Left lung (tissue), 10 donors: ENCODE measurements around the gene DGLUCY. TPM values are rescaled to one million over a fixed set of nuclear protein-coding genes. Genes with fewer than 3 reads are reported as not detected.

Source experiments
- ATAC-seq: fragments of 200-7000 bp; cut with Tn5 transposase; one replicate; pipeline ENCODE4 v1.9.1; 2020; ENCODE audit warnings: moderate library complexity
- DNase-seq, 4 donors: peaks; one replicate each; pipeline ENCODE4 v3.0.0-alpha.2; 2013 to 2020
- H3K27ac ChIP-seq, 2 donors: fragments of 200-600 bp; sonication (generic) in 1 of 2; one replicate each; pipeline versions ENCODE4 v1.5.0 to v1.8.0; 2020 to 2021
- H3K27me3 ChIP-seq, 2 donors: fragments of 200-600 bp; sonication (generic) in 1 of 2; one replicate each; pipeline versions ENCODE4 v1.5.0 to v1.8.0; 2020 to 2021
- H3K36me3 ChIP-seq, 2 donors: fragments of 200-600 bp; sonication (generic) in 1 of 2; one replicate each; pipeline versions ENCODE4 v1.5.0 to v1.8.0; 2020 to 2021
- H3K4me1 ChIP-seq, 2 donors: fragments of 200-600 bp; one replicate each; pipeline ENCODE4 v1.8.0; 2021
- H3K4me3 ChIP-seq, 2 donors: fragments of 200-600 bp; sonication (generic) in 1 of 2; one replicate each; pipeline versions ENCODE4 v1.5.0 to v1.8.0; 2020 to 2021; ENCODE audit warnings: mild to moderate bottlenecking in 1 of 2
- H3K9me3 ChIP-seq, 2 donors: fragments of 200-600 bp; sonication (generic) in 1 of 2; one replicate each; pipeline versions ENCODE4 v1.5.0 to v1.8.0; 2020 to 2021
- CTCF ChIP-seq, 2 donors: fragments of 200-600 bp; sonication (generic) in 1 of 2; IDR thresholded peaks; one replicate each; pipeline versions ENCODE4 v1.5.0 to v1.8.0; 2021; ENCODE audit warnings: antibody characterized with exemption in 2 of 2
- intact Hi-C, 2 donors: fragments of 100-400 bp; cut with DNase I; formaldehyde crosslinking; loops; one replicate each; pipeline versions ENCODE4 v1.11.2 to v1.14.2; 2022
- polyA plus RNA-seq, 6 donors: library from polyadenylated mRNA; unstranded; fragments of 120-200 nt; gene quantifications; one replicate each; pipeline ENCODE4 v1.2.1, GENCODE V29; 2013; ENCODE audit not compliant: insufficient read length in 6 of 6
- total RNA-seq, 2 donors: library from RNA; stranded (reverse); fragmentation: NEBNext Ultra II Directional; extraction: Animal tissue kit (Norgen Biotek cat#: 25700); gene quantifications; one replicate each; pipeline ENCODE4 v1.2.1, GENCODE V29; 2021
- donor health status: DM: no; HTN: yes; CAD: no.
- donor health status: DM: no; HTN: no; CAD: no.

The DGLUCY gene
- total and polyA plus RNA-seq, 8 donors, result 56.7 to 77.0 (median 66.1) TPM

- ATAC-seq, result no peak
- no peak overlapping the region for H3K27ac ChIP-seq
- H3K4me1 ChIP-seq, result no peaks in the 10 kb centered on the region
- no peak for DNase-seq
- H3K4me3 ChIP-seq, result no peak overlapping the region
- no peaks in the 10 kb centered on the region for H3K9me3 ChIP-seq
- TF ChIP-seq CTCF (IDR thresholded peaks at IDR 0.05), result no peak
- intact Hi-C loops, result no loop called here
- no peaks in the 10 kb centered on the region for H3K27me3 ChIP-seq
- peaks cover 0 to 56% of the 10 kb centered on the region in 2 donors for H3K36me3 ChIP-seq
Observed at GRCh38 chr14:91135039-91135438, 21.2 kb downstream of the DGLUCY start.

- H3K9me3 ChIP-seq, result no peaks in the 10 kb centered on the region
- no peak overlapping the region for H3K4me3 ChIP-seq
- ATAC-seq, result peak; percentile 42
- H3K27me3 ChIP-seq, result no peaks in the 10 kb centered on the region
- DNase-seq, result no peak
- H3K27ac ChIP-seq, result no peak overlapping the region
- intact Hi-C loops, result no loop called here
- peak; percentile 32 to 37 for TF ChIP-seq CTCF (IDR thresholded peaks at IDR 0.05)
- peaks cover 0 to 18% of the 10 kb centered on the region in 2 donors for H3K4me1 ChIP-seq
- H3K36me3 ChIP-seq, result peaks cover 0 to 21% of the 10 kb centered on the region in 2 donors
Observed at GRCh38 chr14:91138511-91139359, 24.9 kb downstream of the DGLUCY start.

GRCh38 chr14:91139776-91140175 lies 25.9 kb downstream of the DGLUCY start:
- Histone ChIP-seq H3K27ac (peak overlapping the region in 1 of 2 donors; percentile 1), H3K4me1 (peaks cover 4 to 21% of the 10 kb centered on the region in 2 donors), H3K27me3 (no peaks in the 10 kb centered on the region), H3K4me3 (no peak overlapping the region), H3K9me3 (no peaks in the 10 kb centered on the region), H3K36me3 (peaks cover 0 to 11% of the 10 kb centered on the region in 2 donors)
- ATAC-seq, result no peak
- intact Hi-C loops, result no loop called here
- no peak for DNase-seq
- no peak for TF ChIP-seq CTCF (IDR thresholded peaks at IDR 0.05)

- DNase-seq (no peak), ATAC-seq (no peak)
Observed at GRCh38 chr14:91140672-91141071, 26.8 kb downstream of the DGLUCY start.

More at GRCh38 chr14:91140672-91141071, 26.8 kb downstream of the DGLUCY start:
- Histone ChIP-seq H3K36me3 (peaks cover 0 to 11% of the 10 kb centered on the region in 2 donors), H3K27ac (peak overlapping the region in 1 of 2 donors; percentile 1), H3K27me3 (no peaks in the 10 kb centered on the region), H3K9me3 (no peaks in the 10 kb centered on the region), H3K4me3 (no peak overlapping the region), H3K4me1 (peaks cover 4 to 21% of the 10 kb centered on the region in 2 donors)
- peak in 1 of 2 donors; percentile 10 for TF ChIP-seq CTCF (IDR thresholded peaks at IDR 0.05)
- intact Hi-C loops, result no loop called here
